ENCODE measurements around the gene PDK2. TPM values are rescaled to one million over a fixed set of nuclear protein-coding genes. Genes with fewer than 3 reads are reported as not detected.

PDK2 gene
- total RNA-seq, 1 experiment from 2014 or later = 9.5 TPM

DNA sequence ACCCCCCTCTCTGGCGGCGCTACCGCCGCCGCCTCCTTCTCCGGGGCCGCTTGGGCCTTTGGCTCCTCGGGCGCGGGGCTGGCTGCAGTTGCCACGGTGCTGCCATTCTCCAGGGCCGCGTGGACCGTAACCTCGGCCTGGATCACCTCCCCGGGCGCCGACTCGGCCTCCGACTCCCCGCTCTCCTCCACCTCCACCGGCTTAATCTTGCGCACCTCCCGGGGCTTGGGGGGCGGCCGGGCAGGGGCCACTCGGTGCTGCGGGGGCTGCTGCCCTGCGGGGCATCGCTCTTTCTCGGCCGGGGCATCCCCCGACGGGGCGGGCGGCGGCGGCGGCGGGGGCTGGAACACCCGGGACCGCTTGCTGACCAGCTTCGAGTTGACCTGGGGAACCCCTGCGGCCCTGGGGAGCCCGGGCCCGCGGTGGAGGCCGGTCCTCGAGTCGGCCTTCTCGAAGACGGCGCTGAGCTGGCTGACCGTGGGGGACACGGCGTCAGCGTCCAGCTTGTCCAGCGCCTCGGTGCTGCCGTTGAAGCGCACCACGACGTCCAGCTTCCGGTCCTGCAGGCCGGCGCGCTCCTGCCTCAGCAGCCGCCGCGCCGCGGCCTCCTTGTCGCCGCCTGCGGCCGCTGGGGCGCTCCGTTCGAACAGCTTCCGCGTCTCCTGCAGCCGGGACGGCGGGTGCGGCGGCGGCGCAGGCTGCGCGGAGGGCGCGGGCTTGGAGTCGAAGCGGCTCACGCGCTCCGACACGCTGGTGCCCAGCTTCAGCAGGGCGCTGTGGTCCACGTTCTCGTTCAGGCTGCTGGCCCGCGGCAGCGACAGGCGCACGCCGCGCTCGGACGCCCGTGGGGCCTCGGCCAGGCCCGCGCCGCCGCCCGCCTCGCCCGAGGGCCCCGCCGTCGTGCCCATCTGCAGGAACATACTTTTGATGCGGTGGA is 54.5 kb downstream of the PDK2 start:
- peak; percentile 36 for DNase-seq (ENCODE audit: low read depth, low spot score)
- in situ Hi-C loops (cut with HindIII; ENCODE audit: low pct_unique_long_range_greater_than_20kb, low sequenced_read_pairs) = no loop called here

GRCh38 chr17:50150354-50151040 is 55.3 kb downstream of the PDK2 start, which contains the start of gene PPP1R9B:
PPP1R9B (minus strand) TSS chr17:50150677; CDS start chr17:50150513, 164 bp downstream.
- in situ Hi-C loops (cut with HindIII; ENCODE audit: low pct_unique_long_range_greater_than_20kb, low sequenced_read_pairs) = no loop called here
- no peak for DNase-seq (ENCODE audit: low read depth, low spot score)

DNA sequence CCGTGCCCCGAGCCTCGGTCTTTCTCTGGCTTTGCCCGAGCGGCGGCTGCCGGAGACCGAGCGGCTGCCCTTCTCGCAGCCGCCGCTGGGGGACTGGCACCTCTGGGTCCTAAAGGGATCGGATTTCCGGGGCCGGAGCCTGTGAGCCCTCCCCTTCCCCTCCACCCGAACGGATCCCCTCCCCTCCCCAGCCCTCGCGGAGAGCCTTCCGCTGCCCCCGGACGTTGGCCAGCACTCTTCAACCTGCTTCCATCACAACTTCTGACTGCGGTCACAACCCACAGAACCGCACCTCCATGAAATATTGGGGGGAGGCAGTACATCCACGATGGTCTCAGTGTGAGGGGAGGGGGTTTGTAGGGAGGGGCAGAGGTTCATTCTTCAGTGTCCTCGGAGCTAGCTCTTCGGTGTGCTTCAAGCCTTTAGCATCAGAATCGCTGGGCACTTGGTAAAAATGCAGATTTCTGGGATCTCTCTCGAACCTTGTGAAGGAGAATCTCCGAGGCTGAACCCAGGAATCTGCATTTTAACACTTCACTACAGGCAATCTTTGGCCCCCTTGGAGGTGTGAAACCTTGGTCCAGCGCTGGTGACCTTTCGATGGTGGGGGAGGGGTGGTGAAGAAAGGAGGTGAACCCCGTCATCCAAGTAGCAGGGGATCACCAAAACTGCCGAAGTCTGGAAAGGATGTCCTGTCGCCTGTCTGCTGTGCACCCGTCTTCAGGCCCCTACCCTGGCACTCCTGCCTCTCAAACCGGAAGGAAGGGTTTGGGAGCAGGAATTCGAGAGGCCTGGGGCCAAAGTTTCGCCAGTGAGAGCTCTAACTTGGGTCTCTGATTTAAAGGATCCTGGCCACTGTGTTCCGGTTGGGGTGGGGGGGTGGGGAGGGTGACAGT is 56.1 kb downstream of the PDK2 start:
- peak; percentile 90 for DNase-seq (ENCODE audit: low read depth, low spot score)
- in situ Hi-C loops (cut with HindIII; ENCODE audit: low pct_unique_long_range_greater_than_20kb, low sequenced_read_pairs) = no loop called here

DNA sequence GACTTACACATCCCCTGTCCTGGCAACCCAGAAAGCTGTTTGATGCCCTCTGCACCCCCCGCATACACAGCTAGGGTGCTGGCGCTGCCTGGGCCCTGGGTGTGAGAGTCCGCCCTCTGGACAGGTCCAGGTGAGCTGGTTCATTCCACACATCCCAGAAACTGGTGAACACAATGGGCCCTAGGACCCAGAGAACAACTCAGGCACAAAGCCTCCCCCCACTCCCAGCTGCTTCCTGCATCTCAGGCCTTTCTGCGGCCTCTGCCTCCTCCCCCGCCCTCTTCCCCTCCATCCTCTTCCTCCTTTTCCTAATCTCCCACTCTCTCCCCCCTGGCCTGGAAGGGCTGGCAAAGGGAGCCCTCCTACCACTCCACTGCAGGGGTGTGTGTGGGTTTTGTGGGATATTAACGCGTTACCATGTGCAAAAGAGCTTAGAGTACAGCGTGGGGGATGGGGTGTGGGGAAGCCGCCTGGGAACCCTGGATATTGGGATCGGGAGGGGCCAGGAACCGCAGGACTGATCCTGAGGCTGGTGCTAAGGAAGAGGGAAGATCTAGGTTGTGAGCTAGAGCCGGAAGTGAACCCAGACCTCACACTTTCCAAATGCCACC is 56.9 kb downstream of the PDK2 start:
- in situ Hi-C loops (cut with HindIII; ENCODE audit: low pct_unique_long_range_greater_than_20kb, low sequenced_read_pairs) = no loop called here
- peak; percentile 88 for DNase-seq (ENCODE audit: low read depth, low spot score)

- DNase-seq (ENCODE audit: low read depth, low spot score) = no peak
- in situ Hi-C loops (cut with HindIII; ENCODE audit: low pct_unique_long_range_greater_than_20kb, low sequenced_read_pairs) = no loop called here
Observed at GRCh38 chr17:50152736-50153135, 57.6 kb downstream of the PDK2 start.

- in situ Hi-C loops (cut with HindIII; ENCODE audit: low pct_unique_long_range_greater_than_20kb, low sequenced_read_pairs) = no loop called here
- DNase-seq (ENCODE audit: low read depth, low spot score) = no peak
Observed at GRCh38 chr17:50153650-50154575, 58.8 kb downstream of the PDK2 start.

DNA sequence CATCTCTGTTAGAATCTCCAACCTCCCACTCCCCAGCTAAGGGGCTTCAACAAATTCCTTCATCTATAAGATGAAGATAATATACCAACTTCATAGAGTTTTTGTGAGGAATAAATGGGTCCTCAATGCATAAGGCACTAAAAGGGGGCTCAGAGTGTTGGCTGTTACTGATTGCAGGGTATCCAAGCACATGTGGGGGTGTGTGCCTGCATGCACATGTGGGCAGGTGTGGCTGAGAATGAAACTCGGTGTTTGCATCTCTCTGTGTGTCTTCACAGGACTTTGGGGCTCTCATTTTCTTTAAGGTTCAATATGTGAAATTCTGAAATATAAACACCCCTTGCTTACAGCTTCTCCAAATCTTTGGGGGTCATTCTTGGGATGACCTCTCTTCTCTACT is 59.5 kb downstream of the PDK2 start:
- DNase-seq (ENCODE audit: low read depth, low spot score) = no peak
- in situ Hi-C loops (cut with HindIII; ENCODE audit: low pct_unique_long_range_greater_than_20kb, low sequenced_read_pairs) = no loop called here

GRCh38 chr17:50155115-50155819 is 60.1 kb downstream of the PDK2 start:
- DNase-seq (ENCODE audit: low read depth, low spot score) = no peak
- in situ Hi-C loops (cut with HindIII; ENCODE audit: low pct_unique_long_range_greater_than_20kb, low sequenced_read_pairs) = no loop called here

DNA sequence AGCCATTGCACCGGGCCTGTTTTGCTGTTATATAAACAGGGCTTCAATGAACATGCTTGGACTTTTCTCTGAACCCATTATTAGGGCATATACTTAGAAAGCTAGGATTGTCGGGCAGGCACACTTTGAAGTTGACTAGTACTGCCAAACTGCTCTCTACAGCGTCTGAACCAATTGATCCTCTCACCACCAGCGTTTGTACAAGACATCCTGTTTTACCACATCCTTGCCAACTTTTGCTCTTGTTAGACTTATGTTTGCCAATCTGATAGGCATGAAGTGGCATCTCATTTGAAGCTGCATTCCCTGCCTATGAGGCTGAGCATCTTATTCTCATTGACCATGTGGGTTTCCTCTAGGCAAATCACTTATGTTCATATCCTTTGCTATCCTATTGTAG is 62.7 kb downstream of the PDK2 start:
- in situ Hi-C loops (cut with HindIII; ENCODE audit: low pct_unique_long_range_greater_than_20kb, low sequenced_read_pairs) = no loop called here
- DNase-seq (ENCODE audit: low read depth, low spot score) = no peak

- in situ Hi-C loops (cut with HindIII; ENCODE audit: low pct_unique_long_range_greater_than_20kb, low sequenced_read_pairs) = no loop called here
- DNase-seq (ENCODE audit: low read depth, low spot score) = peak; percentile 90
Observed at GRCh38 chr17:50161023-50161910, 66.1 kb downstream of the PDK2 start.

Other genes starting within 250 kb of the PDK2 start
- gene TAC4, start 247.3 kb upstream of the PDK2 start, total RNA-seq (2014; rRNA removed; shearing (Covaris generic)) = not detected in 2 replicates
- gene DLX4, start 126.2 kb upstream of the PDK2 start, total RNA-seq (2014; rRNA removed; shearing (Covaris generic)) = 1.1 and 1.4 TPM in 2 replicates
- gene DLX3, start 100.1 kb upstream of the PDK2 start, total RNA-seq (2014; rRNA removed; shearing (Covaris generic)) = not detected in 2 replicates
- 25.1 and 29.1 TPM in 2 replicates for gene ITGA3, start 39.2 kb upstream of the PDK2 start, total RNA-seq (2014; rRNA removed; shearing (Covaris generic))
- 0.03 TPM in 1 of 2 replicates, not detected in the other for gene SAMD14, start 34.8 kb downstream of the PDK2 start, total RNA-seq (2014; rRNA removed; shearing (Covaris generic))
- gene PPP1R9B, start 55.3 kb downstream of the PDK2 start, total RNA-seq (2014; rRNA removed; shearing (Covaris generic)) = 33.6 and 36.2 TPM in 2 replicates
- not detected in 2 replicates for gene SGCA, start 70.7 kb downstream of the PDK2 start, total RNA-seq (2014; rRNA removed; shearing (Covaris generic))
- 0.03 TPM in 2 replicates for gene COL1A1, start 106.3 kb downstream of the PDK2 start, total RNA-seq (2014; rRNA removed; shearing (Covaris generic))
- 0.08 and 1.3 TPM in 2 replicates for gene TMEM92, start 179.1 kb downstream of the PDK2 start, total RNA-seq (2014; rRNA removed; shearing (Covaris generic))